HL-60 (cell line): Measurements from ENCODE around the gene SMAP1.

Experiments used
- GABPA ChIP-seq: IDR thresholded peaks from 2 replicates; pipeline ENCODE4 v1.6.1; 2012; ENCODE audit warnings: low read depth
- POLR2AphosphoS5 ChIP-seq: IDR thresholded peaks from 2 replicates; pipeline ENCODE4 v1.6.1; 2012; ENCODE audit warnings: low read depth
- SPI1 ChIP-seq: IDR thresholded peaks from 2 replicates; pipeline ENCODE4 v1.6.1; 2012; ENCODE audit warnings: low read depth, mild to moderate bottlenecking, borderline replicate concordance
- TF ChIP-seq, protein P1 (sequence below): IDR thresholded peaks from one replicate; pipeline ENCODE4 v1.5.1; 2011; ENCODE audit warnings: low read length, control low read depth, inconsistent platforms; ENCODE audit not compliant: insufficient read depth
- TF ChIP-seq, protein P2 (sequence below): IDR thresholded peaks from 2 replicates; pipeline ENCODE4 v1.6.1; 2012; ENCODE audit warnings: low read depth; ENCODE audit not compliant: insufficient replicate concordance

DNA sequence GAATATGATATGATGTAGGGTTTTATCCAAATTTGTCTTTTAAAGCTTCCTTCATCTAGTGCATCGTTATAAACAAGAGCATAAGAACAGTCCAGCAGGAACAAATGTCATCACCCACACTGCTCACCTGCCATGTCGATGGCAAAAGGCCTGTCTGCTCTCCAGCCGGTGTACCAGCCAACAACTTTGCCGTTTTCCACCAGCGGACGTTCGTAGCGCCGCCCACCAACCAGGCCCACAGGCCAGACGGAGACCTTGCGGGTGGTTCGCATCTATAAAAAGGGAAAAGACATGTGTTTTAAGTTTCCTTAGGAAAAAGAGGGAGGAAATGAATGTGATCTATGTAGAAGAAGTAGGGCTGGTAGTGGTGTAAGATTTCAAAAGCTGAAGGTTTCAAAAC is 226.3 kb downstream of the SMAP1 start:
- TF ChIP-seq, protein P1, sequence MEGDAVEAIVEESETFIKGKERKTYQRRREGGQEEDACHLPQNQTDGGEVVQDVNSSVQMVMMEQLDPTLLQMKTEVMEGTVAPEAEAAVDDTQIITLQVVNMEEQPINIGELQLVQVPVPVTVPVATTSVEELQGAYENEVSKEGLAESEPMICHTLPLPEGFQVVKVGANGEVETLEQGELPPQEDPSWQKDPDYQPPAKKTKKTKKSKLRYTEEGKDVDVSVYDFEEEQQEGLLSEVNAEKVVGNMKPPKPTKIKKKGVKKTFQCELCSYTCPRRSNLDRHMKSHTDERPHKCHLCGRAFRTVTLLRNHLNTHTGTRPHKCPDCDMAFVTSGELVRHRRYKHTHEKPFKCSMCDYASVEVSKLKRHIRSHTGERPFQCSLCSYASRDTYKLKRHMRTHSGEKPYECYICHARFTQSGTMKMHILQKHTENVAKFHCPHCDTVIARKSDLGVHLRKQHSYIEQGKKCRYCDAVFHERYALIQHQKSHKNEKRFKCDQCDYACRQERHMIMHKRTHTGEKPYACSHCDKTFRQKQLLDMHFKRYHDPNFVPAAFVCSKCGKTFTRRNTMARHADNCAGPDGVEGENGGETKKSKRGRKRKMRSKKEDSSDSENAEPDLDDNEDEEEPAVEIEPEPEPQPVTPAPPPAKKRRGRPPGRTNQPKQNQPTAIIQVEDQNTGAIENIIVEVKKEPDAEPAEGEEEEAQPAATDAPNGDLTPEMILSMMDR, result no peak
- TF ChIP-seq, protein P2, sequence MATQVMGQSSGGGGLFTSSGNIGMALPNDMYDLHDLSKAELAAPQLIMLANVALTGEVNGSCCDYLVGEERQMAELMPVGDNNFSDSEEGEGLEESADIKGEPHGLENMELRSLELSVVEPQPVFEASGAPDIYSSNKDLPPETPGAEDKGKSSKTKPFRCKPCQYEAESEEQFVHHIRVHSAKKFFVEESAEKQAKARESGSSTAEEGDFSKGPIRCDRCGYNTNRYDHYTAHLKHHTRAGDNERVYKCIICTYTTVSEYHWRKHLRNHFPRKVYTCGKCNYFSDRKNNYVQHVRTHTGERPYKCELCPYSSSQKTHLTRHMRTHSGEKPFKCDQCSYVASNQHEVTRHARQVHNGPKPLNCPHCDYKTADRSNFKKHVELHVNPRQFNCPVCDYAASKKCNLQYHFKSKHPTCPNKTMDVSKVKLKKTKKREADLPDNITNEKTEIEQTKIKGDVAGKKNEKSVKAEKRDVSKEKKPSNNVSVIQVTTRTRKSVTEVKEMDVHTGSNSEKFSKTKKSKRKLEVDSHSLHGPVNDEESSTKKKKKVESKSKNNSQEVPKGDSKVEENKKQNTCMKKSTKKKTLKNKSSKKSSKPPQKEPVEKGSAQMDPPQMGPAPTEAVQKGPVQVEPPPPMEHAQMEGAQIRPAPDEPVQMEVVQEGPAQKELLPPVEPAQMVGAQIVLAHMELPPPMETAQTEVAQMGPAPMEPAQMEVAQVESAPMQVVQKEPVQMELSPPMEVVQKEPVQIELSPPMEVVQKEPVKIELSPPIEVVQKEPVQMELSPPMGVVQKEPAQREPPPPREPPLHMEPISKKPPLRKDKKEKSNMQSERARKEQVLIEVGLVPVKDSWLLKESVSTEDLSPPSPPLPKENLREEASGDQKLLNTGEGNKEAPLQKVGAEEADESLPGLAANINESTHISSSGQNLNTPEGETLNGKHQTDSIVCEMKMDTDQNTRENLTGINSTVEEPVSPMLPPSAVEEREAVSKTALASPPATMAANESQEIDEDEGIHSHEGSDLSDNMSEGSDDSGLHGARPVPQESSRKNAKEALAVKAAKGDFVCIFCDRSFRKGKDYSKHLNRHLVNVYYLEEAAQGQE, result no peak
- TF ChIP-seq POLR2AphosphoS5 (no peak), GABPA (no peak), SPI1 (no peak)
